Adipocyte (in vitro differentiated cells): ENCODE measurements around the gene MGA.
"Not testable (repeated sequence)": the region's sequence is repeated elsewhere in the genome, so short reads cannot be mapped to it uniquely, and the experiment has no call there.

ENCODE experiments used
- DNase-seq: peaks from one replicate; pipeline ENCODE4 v3.0.0-alpha.2; 2015; ENCODE audit warnings: low read depth
- H3K27me3 ChIP-seq: replicated peaks from 2 replicates; pipeline ENCODE4 v1.7.0; 2013; ENCODE audit warnings: mild to moderate bottlenecking, low read length, moderate library complexity; ENCODE audit not compliant: control insufficient read depth, insufficient read depth
- H3K36me3 ChIP-seq: 2 replicates; pipeline ENCODE4 v1.7.0; 2013; ENCODE audit warnings: low read length, mild to moderate bottlenecking, moderate library complexity; ENCODE audit not compliant: control insufficient read depth, insufficient read depth, severe bottlenecking
- H3K4me1 ChIP-seq: 2 replicates; pipeline ENCODE4 v1.7.0; 2013; ENCODE audit warnings: mild to moderate bottlenecking, low read length, moderate library complexity; ENCODE audit not compliant: control insufficient read depth, insufficient read depth
- H3K4me3 ChIP-seq: 2 replicates; pipeline ENCODE4 v1.7.0; 2013; ENCODE audit warnings: mild to moderate bottlenecking, low read length, moderate library complexity
- H3K9ac ChIP-seq: 2 replicates; pipeline ENCODE4 v1.7.0; 2013; ENCODE audit warnings: mild to moderate bottlenecking, low read length, moderate library complexity
- H3K9me3 ChIP-seq: 2 replicates; pipeline ENCODE4 v1.7.0; 2013; ENCODE audit warnings: mild to moderate bottlenecking, low read length, moderate library complexity; ENCODE audit not compliant: control insufficient read depth

Gene MGA

GRCh38 chr15:41727143-41727542 is 66.9 kb downstream of the MGA start:
- no peaks in the 10 kb centered on the region for H3K27me3 ChIP-seq
- no peak overlapping the region for H3K4me3 ChIP-seq
- H3K9ac ChIP-seq = no peak overlapping the region
- DNase-seq = peak; percentile 23
- H3K36me3 ChIP-seq = peaks cover 10% of the 10 kb centered on the region
- H3K9me3 ChIP-seq = no peaks in the 10 kb centered on the region
- H3K4me1 ChIP-seq = peaks cover 3% of the 10 kb centered on the region

GRCh38 chr15:41728061-41728460 is 67.9 kb downstream of the MGA start:
- not testable (repeated sequence) for H3K4me1 ChIP-seq, H3K4me3 ChIP-seq, H3K27me3 ChIP-seq, H3K9ac ChIP-seq, H3K9me3 ChIP-seq, DNase-seq
- peaks cover 10% of the 10 kb centered on the region for H3K36me3 ChIP-seq

GRCh38 chr15:41730543-41730942 is 70.3 kb downstream of the MGA start:
- peaks cover 3% of the 10 kb centered on the region for H3K4me1 ChIP-seq
- no peaks in the 10 kb centered on the region for H3K27me3 ChIP-seq
- H3K4me3 ChIP-seq = no peak overlapping the region
- no peaks in the 10 kb centered on the region for H3K9me3 ChIP-seq
- peaks cover 27% of the 10 kb centered on the region for H3K36me3 ChIP-seq
- no peak overlapping the region for H3K9ac ChIP-seq
- DNase-seq = no peak

- no peaks in the 10 kb centered on the region for H3K9me3 ChIP-seq
- no peak for DNase-seq
- no peak overlapping the region for H3K4me3 ChIP-seq
- peaks cover 3% of the 10 kb centered on the region for H3K4me1 ChIP-seq
- H3K9ac ChIP-seq = no peak overlapping the region
- H3K36me3 ChIP-seq = peaks cover 41% of the 10 kb centered on the region
- H3K27me3 ChIP-seq = no peaks in the 10 kb centered on the region
Measured at GRCh38 chr15:41732483-41732882, 72.3 kb downstream of the MGA start.

GRCh38 chr15:41734079-41734478 is 73.9 kb downstream of the MGA start:
- no peak overlapping the region for H3K9ac ChIP-seq
- H3K9me3 ChIP-seq = no peaks in the 10 kb centered on the region
- no peaks in the 10 kb centered on the region for H3K27me3 ChIP-seq
- peaks cover 3% of the 10 kb centered on the region for H3K4me1 ChIP-seq
- peak; percentile 5 for DNase-seq
- H3K36me3 ChIP-seq = peaks cover 47% of the 10 kb centered on the region
- no peak overlapping the region for H3K4me3 ChIP-seq

- no peaks in the 10 kb centered on the region for H3K27me3 ChIP-seq
- DNase-seq = no peak
- no peaks in the 10 kb centered on the region for H3K9me3 ChIP-seq
- no peak overlapping the region for H3K9ac ChIP-seq
- H3K4me3 ChIP-seq = no peak overlapping the region
- peaks cover 44% of the 10 kb centered on the region for H3K36me3 ChIP-seq
- H3K4me1 ChIP-seq = peaks cover 3% of the 10 kb centered on the region
Measured at GRCh38 chr15:41735046-41735445, 74.8 kb downstream of the MGA start.

- not testable (repeated sequence) for H3K9me3 ChIP-seq, H3K4me1 ChIP-seq, DNase-seq, H3K27me3 ChIP-seq, H3K4me3 ChIP-seq, H3K9ac ChIP-seq
- H3K36me3 ChIP-seq = peaks cover 41% of the 10 kb centered on the region
Measured at GRCh38 chr15:41735492-41735891, 75.3 kb downstream of the MGA start.

GRCh38 chr15:41746802-41747201 is 86.6 kb downstream of the MGA start:
- H3K36me3 ChIP-seq = peaks cover 46% of the 10 kb centered on the region
- H3K4me3 ChIP-seq = no peak overlapping the region
- peak; percentile 60 for DNase-seq
- no peaks in the 10 kb centered on the region for H3K4me1 ChIP-seq
- H3K9ac ChIP-seq = no peak overlapping the region
- no peaks in the 10 kb centered on the region for H3K9me3 ChIP-seq
- H3K27me3 ChIP-seq = no peaks in the 10 kb centered on the region

- Histone ChIP-seq H3K4me1 (no peaks in the 10 kb centered on the region), H3K36me3 (peaks cover 41% of the 10 kb centered on the region)
- no peak for DNase-seq
Measured at GRCh38 chr15:41756198-41756597, 96.0 kb downstream of the MGA start.

GRCh38 chr15:41772720-41773331 is 112.6 kb downstream of the MGA start:
- Histone ChIP-seq H3K4me1 (peaks cover 40% of the 10 kb centered on the region), H3K9ac (peak overlapping the region; percentile 93), H3K36me3 (peaks cover 4% of the 10 kb centered on the region), H3K9me3 (no peaks in the 10 kb centered on the region), H3K4me3 (peak overlapping the region; percentile 95), H3K27me3 (no peaks in the 10 kb centered on the region)
- DNase-seq = peak; percentile 87

More at GRCh38 chr15:41756198-41756597, 96.0 kb downstream of the MGA start:
- Histone ChIP-seq H3K9ac (no peak overlapping the region), H3K9me3 (no peaks in the 10 kb centered on the region), H3K27me3 (no peaks in the 10 kb centered on the region), H3K4me3 (no peak overlapping the region)

- H3K4me3 ChIP-seq = peak overlapping the region; percentile 95
Measured at GRCh38 chr15:41773332-41773728, 113.1 kb downstream of the MGA start.

GRCh38 chr15:41773729-41774061 is 113.5 kb downstream of the MGA start:
- H3K4me3 ChIP-seq = peak overlapping the region; percentile 95
- no peaks in the 10 kb centered on the region for H3K27me3 ChIP-seq
- H3K9me3 ChIP-seq = no peaks in the 10 kb centered on the region
- H3K4me1 ChIP-seq = peaks cover 49% of the 10 kb centered on the region
- peak overlapping the region; percentile 93 for H3K9ac ChIP-seq
- peaks cover 3% of the 10 kb centered on the region for H3K36me3 ChIP-seq
- no peak for DNase-seq

More at GRCh38 chr15:41773332-41773728, 113.1 kb downstream of the MGA start:
- Histone ChIP-seq H3K36me3 (peaks cover 4% of the 10 kb centered on the region), H3K9me3 (no peaks in the 10 kb centered on the region), H3K9ac (peak overlapping the region; percentile 93), H3K4me1 (peaks cover 45% of the 10 kb centered on the region), H3K27me3 (no peaks in the 10 kb centered on the region)
- no peak for DNase-seq
